AML-193 (cell line): ENCODE results near the gene LBX1.

Experiments
- DNase-seq, 2 experiments: peaks; one replicate each; lab custom pipeline; 2025; lab: John Stamatoyannopoulos, UW

LBX1 gene, protein sequence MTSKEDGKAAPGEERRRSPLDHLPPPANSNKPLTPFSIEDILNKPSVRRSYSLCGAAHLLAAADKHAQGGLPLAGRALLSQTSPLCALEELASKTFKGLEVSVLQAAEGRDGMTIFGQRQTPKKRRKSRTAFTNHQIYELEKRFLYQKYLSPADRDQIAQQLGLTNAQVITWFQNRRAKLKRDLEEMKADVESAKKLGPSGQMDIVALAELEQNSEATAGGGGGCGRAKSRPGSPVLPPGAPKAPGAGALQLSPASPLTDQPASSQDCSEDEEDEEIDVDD

GRCh38 chr10:101229266-101230182 is at the start of gene LBX1:
Gene LBX1, minus strand, starts transcription at chr10:101229463. Its CDS starts 648 bp downstream, at chr10:101228815.
- no peak for DNase-seq

GRCh38 chr10:101273741-101274140 is 44.5 kb upstream of the LBX1 start:
- no peak for DNase-seq

DNA sequence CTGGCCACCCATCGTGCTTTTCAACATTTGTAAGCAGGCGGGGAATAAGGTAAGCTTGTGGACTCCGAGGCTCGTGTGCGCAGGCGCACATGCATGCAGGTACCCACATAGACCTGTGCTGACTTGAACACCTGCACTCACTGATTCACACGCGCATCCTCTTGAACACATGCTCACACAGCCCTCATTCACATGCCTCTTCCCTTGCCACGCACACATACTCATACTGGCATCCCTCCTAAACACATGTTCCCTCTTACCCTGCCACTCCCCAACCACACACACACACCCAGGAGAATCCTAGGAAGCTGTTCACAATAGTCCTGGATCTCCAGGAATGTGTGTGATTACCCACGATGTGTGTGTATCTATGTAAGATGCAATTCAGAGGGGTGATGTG is 44.1 kb upstream of the LBX1 start:
- no peak for DNase-seq

DNA sequence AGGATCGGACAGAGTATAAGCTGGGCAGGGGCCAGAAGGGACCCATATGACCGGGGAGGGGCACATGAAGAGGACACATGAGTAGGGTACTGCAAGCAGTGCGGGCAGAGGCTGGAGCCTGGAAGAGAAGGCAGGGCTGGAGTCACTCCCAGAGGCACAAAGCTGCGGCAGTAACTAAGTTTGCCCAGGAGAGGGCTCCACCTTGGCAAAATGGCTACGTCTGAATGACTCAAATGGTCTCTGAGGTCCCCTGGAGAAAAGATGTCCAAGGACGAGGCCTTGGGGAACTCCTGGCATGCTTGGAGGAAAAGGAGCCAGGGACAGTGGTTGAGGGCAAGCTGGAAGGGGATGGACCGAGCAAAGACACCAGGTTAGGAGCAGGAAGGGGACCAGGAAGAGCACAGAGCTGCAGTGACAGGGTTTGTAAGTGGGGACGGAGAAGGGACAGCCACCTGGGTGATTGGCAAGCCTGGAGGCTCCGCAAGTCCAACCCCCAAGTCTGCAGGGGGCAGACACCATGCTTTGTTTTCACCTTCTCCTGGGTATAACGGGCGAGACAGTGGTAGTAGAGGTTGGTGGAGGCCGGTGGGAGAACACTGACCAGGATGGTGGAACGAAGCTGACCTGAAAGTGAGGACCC is 43.1 kb upstream of the LBX1 start:
- DNase-seq: peak; percentile 25 to 39

DNA sequence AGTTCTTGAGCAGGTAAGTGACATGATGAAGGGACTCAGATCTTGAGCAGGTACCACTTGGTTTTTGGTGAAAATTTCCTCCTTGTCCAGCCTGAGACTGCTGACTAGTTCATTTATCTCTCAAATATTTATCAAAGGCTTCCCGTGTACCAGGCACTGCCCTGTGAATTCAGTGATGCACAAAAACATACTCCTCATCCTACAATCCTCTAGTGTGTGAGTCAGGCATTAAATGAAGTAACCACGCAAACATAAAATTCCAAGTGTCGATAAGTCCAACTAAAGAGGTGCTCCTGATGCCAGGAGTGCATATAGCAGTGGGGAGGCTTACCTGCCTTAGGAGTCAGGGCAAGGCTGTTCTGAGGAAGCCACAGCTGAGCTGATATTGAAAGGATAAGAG is 41.5 kb upstream of the LBX1 start:
- DNase-seq: no peak

GRCh38 chr10:101267776-101268175 is 38.5 kb upstream of the LBX1 start:
- DNase-seq: no peak

DNA sequence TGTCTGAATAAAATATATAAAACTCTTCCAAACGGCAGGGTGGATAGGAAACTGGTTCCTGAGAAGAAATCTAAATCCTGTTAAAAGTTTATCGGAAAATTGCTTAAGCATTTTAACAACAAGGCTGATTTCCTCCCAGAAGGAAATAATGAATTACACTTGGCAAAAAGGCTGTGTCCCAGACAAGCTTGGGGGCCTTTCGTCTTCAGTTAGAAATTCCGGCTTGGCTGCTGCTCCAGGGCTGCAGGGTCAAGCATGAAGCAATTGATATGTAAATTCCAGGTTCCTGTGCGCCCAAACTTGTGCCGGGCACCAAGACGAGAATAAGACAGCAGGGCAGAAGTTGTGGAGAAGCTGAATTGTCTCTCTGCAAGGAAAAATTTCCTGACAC is 38.0 kb upstream of the LBX1 start:
- DNase-seq: no peak

DNA sequence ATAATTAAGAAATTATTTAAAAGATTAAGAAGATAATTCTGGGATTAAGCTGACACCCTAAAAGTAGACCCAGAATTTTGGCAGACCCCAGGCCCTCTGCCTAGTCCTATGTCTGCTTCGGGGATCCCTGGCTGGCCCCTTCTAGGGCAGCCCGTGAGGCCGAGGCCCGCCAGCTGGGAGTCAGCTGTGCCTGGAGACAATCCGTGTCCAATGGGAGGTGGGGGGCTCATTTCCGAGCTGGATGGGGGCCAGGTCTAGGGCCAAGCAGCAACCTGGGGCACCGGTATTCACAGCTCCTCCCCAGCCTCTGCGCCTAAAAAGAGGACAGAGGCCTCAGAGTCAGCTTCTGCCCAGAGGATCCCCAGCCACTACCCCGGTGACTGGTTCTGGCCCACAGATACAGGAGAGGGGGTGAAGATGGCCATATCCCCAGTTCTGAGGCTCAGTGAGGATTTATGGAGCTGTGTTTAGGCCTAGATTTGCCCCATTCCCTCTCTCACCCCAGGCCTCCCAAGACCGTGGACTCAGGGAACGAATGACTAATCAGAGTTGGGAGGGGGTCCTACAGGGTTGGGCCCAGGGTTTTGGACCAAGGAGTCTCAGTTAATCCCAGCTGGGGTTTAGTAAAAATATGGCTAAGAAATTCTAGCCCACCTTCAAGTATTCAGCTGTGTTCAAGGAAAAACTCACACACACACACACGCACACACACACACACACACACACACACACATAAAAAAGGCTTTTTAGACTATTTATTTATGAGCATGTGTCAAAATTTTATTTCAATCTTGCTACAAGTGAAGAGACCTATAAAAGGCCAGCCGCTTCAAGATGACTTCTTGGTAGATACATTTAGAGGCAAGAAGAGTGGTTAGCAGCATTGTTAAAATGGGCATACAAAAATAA is 37.4 kb upstream of the LBX1 start:
- DNase-seq: no peak

DNA sequence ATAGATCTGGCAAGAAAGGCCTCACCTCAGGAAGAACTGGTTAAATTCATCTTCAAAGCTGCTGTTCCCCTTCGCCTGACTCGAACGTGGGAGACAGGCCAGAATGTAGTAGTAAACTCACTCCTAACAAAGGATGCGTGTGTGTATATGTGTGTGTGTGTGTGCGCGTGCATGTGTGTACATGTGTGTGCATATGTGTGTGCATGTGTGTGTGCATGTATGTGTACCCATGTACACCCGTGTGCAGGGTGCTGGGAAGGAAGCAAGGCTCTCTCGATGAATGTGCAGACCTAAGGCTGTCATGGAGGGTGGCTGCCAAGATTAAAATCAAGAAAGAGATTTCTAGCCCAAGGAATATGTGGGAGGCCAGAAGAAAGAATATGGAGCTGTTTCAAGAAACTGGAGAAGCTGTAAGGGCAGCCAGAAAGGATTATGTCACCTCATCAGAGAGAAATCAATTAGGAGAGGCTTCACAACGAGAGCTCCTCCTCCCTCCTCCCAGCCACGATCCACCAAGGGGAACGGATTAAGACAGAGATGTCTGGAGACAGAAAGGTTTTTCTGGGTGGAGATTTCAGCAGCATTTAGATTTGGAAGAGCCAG is 34.0 kb upstream of the LBX1 start:
- DNase-seq: no peak

GRCh38 chr10:101262147-101262546 is 32.9 kb upstream of the LBX1 start:
- no peak for DNase-seq

DNA sequence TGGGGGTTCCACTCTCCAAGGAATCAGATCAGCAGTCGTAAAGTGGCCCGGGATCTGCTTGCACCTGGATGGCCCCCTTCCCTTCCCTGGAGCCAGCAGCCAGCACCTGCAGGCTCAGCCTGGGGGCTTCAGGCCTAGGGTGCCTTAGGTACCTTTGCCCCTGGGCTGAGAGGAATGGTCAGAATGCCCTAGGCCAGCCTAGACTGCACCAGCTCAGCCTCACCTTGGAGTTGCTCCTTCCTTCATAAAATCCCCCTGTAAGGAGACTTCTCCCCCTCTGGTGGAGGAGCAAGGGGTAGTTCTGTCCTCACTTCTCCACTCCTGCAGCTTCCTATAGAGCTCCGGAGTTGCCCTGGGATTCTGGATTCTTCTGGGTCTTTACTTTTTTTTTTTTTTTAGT is 32.4 kb upstream of the LBX1 start:
- DNase-seq: no peak

DNA sequence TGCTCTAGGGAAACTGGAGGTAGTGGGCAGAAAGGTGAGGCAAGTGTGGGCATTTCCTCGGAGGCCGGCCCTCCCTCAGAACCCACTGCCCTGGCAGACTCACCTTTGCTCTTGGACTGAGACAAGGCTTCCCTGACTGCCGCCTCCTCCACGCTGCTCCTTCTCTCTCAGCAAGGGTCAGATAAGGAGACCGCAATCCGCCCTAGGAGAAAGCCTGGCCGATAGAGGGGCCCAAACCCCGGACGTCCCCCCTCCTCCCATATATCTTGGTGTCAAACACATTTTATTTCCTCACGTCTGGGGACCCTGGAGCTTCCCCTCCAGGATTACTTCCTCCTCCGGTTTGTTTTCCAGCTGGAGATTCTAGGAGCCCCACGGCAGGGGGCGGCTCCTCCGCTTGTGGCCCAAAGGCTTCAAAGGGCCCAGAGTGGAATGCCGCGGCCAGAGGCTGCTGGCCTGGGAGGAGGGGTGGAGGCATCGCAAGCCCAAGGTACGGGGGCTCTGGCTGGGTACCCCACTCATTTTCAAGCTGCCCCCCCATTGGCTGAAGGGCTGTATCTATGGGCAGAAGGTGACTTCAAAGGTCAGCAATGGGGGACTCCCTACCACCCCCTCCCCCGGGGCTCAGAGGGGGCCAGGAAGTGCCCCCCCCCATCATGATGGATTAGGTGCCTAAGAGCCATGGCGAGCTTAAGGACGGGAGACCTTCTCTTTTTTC is 31.7 kb upstream of the LBX1 start:
- no peak for DNase-seq

DNA sequence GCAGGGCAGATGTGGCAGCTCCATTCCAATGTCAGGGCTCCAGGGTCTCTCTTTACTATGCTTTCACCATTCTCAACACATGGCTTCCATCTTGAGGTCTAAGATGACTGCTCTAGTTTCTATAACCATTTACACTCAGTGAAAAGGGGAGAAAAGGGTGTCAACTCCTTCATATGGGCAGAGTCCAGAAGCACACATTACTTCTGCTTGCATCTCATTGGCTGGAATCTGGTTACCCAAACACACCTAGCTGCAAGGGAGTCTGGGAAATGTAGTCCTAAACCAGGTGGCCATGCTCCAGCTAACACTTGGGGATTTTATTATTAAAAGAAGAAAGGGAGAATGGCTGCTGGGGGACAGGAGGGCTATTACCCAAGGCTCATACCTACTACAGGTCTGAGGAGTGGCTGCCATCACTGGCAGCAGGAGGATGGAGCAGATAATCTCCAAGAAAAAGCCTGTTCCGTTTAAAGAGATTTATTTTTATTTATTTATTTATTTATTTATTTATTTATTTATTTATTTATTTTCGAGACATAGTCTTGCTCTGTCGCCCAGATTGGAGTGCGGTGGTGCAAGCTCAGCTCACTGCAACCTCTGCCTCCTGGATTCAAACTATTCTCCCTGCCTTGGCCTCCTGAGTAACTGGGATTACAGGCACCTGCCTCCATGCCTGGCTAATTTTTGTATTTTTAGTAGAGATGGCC is 29.1 kb upstream of the LBX1 start:
- DNase-seq: peak; percentile 5 to 7

DNA sequence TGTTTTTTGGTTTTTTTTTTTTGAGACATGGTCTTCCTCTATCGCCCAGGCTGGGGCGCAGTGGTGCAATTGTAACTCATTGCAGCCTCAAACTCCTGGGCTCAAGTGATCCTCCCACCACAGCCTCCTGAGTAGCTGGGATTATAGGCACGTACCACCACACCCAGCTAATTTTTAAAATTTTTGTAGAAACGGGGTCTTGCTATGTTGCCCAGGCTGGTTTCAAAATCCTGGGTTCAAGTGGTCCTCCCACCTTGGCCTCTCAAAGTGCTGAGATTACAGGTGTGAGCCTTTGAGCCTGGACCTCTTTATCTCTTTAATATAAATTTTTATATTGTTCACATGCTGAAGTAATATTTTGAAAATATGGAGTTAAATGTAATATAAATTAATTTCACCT is 28.2 kb upstream of the LBX1 start:
- DNase-seq: no peak

GRCh38 chr10:101257084-101257483 is 27.8 kb upstream of the LBX1 start:
- no peak for DNase-seq

DNA sequence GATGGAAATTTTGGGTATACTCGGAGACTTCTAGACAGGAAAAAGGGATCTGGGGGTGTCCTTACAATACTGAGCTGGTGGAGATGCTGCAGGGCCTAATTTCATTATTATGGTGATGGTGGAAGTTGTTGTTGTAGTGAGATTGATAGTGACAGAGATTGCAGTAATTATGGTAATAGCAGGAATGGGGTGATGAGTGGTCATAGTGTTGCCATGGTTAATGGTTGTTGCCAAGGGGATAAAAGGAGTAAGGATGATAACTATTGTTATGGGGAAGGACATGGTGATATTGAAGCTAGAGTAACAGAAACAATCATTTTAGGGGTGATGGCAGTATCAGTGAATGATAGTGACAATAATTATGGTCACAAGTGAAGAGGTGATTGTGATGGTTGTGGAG is 27.1 kb upstream of the LBX1 start:
- no peak for DNase-seq

DNA sequence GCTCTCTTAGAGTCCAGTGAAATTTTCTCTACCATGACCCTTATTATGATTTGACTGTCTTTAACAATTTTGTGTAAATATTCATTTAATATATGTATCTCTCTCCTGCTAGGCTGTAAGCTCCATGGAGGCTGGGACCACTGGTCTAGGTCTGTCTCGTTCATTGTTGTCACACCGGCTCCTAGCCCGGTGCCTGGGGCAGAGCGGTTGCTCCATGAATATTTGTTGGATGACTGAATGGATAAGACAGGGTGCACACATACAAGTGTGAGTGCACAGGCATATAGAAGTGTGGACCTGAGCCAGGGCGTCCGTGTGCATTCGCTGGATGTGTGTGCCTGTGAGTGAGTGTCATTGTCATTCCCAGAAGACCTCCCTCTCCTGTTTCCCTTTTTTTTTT is 20.9 kb upstream of the LBX1 start:
- DNase-seq: no peak

GRCh38 chr10:101249171-101249581 is 19.9 kb upstream of the LBX1 start:
- no peak for DNase-seq

DNA sequence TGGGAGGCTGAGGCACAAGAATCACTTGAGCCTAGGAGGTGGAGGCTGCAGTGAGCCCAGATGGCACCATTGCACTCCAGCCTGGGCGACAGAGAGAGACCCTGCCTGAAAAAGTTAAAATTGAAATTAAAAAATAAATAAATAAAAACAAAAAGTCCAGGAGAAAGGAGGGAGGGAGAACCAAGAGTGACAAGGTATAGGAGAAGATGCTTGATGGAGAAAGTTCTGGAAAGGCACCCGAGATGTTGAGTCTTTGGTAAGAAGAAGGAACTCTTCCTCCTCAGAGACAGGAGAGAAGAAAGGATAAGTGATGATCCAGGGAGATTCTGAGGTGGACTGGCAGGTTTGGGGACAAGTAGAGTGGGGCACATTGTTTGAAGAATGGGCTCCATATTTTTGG is 17.4 kb upstream of the LBX1 start:
- DNase-seq: no peak
